Measurements from ENCODE around the gene METTL14.

METTL14 gene

GRCh38 chr4:118703118-118703517 lies 17.9 kb downstream of the METTL14 start:
- no peaks in the 10 kb centered on the region for H3K27me3 ChIP-seq (ENCODE audit: insufficient read depth, low read length, poor library complexity)
- no peak overlapping the region for H3K9ac ChIP-seq (ENCODE audit: low read depth, low read length)
- no peak overlapping the region for H3K27ac ChIP-seq (ENCODE audit: low read length)
- no peaks in the 10 kb centered on the region for H3K4me1 ChIP-seq (ENCODE audit: insufficient read depth, low read length)
- H4K20me1 ChIP-seq (ENCODE audit: insufficient read depth, low read length): no peaks in the 10 kb centered on the region
- DNase-seq: no peak
- H2AFZ ChIP-seq (ENCODE audit: low read depth, low read length): no peak overlapping the region
- no peak overlapping the region for H3K4me2 ChIP-seq (ENCODE audit: insufficient read depth, low read length)
- no peaks in the 10 kb centered on the region for H3K79me2 ChIP-seq (ENCODE audit: insufficient read depth, low read length)
- no peak overlapping the region for H3K4me3 ChIP-seq (ENCODE audit: low read depth in 1 of 2, low read length in 2 of 2)
- no peak for ATAC-seq (ENCODE audit: insufficient read depth, low read depth)
- TF ChIP-seq EZH2 (IDR thresholded peaks at IDR 0.05; ENCODE audit: borderline replicate concordance, low read depth, low read length, severe bottlenecking) (no peak), CTCF (IDR thresholded peaks at IDR 0.05; ENCODE audit: borderline replicate concordance, extremely low read depth, low read length, poor library complexity, severe bottlenecking) (no peak)
- peaks cover 75% of the 10 kb centered on the region for H3K36me3 ChIP-seq (ENCODE audit: insufficient read depth, low read length)
- no peaks in the 10 kb centered on the region for H3K9me3 ChIP-seq (ENCODE audit: insufficient read depth, low read length, severe bottlenecking)

GRCh38 chr4:118711052-118711451 lies 25.9 kb downstream of the METTL14 start:
- TF ChIP-seq EZH2 (IDR thresholded peaks at IDR 0.05; ENCODE audit: borderline replicate concordance, low read depth, low read length, severe bottlenecking): no peak
- no peak for TF ChIP-seq CTCF (IDR thresholded peaks at IDR 0.05; ENCODE audit: borderline replicate concordance, extremely low read depth, low read length, poor library complexity, severe bottlenecking)
- no peaks in the 10 kb centered on the region for H3K9me3 ChIP-seq (ENCODE audit: insufficient read depth, low read length, severe bottlenecking)
- ATAC-seq (ENCODE audit: insufficient read depth, low read depth): no peak
- no peak overlapping the region for H3K9ac ChIP-seq (ENCODE audit: low read depth, low read length)
- peaks cover 56% of the 10 kb centered on the region for H3K36me3 ChIP-seq (ENCODE audit: insufficient read depth, low read length)
- no peak overlapping the region for H2AFZ ChIP-seq (ENCODE audit: low read depth, low read length)
- H3K4me3 ChIP-seq (ENCODE audit: low read depth in 1 of 2, low read length in 2 of 2): no peak overlapping the region
- H3K4me1 ChIP-seq (ENCODE audit: insufficient read depth, low read length): no peaks in the 10 kb centered on the region
- no peaks in the 10 kb centered on the region for H3K79me2 ChIP-seq (ENCODE audit: insufficient read depth, low read length)
- no peaks in the 10 kb centered on the region for H3K27me3 ChIP-seq (ENCODE audit: insufficient read depth, low read length, poor library complexity)
- H3K27ac ChIP-seq (ENCODE audit: low read length): no peak overlapping the region
- no peak overlapping the region for H3K4me2 ChIP-seq (ENCODE audit: insufficient read depth, low read length)
- no peak for DNase-seq
- no peaks in the 10 kb centered on the region for H4K20me1 ChIP-seq (ENCODE audit: insufficient read depth, low read length)

- H3K36me3 ChIP-seq (ENCODE audit: insufficient read depth, low read length): peaks cover 45% of the 10 kb centered on the region
Measured at GRCh38 chr4:118712872-118713271, 27.7 kb downstream of the METTL14 start.

More at GRCh38 chr4:118712872-118713271, 27.7 kb downstream of the METTL14 start:
- no peak overlapping the region for H2AFZ ChIP-seq (ENCODE audit: low read depth, low read length)
- no peaks in the 10 kb centered on the region for H3K9me3 ChIP-seq (ENCODE audit: insufficient read depth, low read length, severe bottlenecking)
- no peak for DNase-seq
- H3K4me2 ChIP-seq (ENCODE audit: insufficient read depth, low read length): no peak overlapping the region
- TF ChIP-seq CTCF (IDR thresholded peaks at IDR 0.05; ENCODE audit: borderline replicate concordance, extremely low read depth, low read length, poor library complexity, severe bottlenecking) (no peak), EZH2 (IDR thresholded peaks at IDR 0.05; ENCODE audit: borderline replicate concordance, low read depth, low read length, severe bottlenecking) (no peak)
- no peak overlapping the region for H3K9ac ChIP-seq (ENCODE audit: low read depth, low read length)
- no peaks in the 10 kb centered on the region for H3K79me2 ChIP-seq (ENCODE audit: insufficient read depth, low read length)
- H3K4me3 ChIP-seq (ENCODE audit: low read depth in 1 of 2, low read length in 2 of 2): no peak overlapping the region
- no peak overlapping the region for H3K27ac ChIP-seq (ENCODE audit: low read length)
- 0 out of 3 replicates have a peak, but pooled peaks have one; percentile 17 for ATAC-seq (ENCODE audit: insufficient read depth, low read depth)
- H4K20me1 ChIP-seq (ENCODE audit: insufficient read depth, low read length): no peaks in the 10 kb centered on the region
- no peaks in the 10 kb centered on the region for H3K4me1 ChIP-seq (ENCODE audit: insufficient read depth, low read length)
- no peaks in the 10 kb centered on the region for H3K27me3 ChIP-seq (ENCODE audit: insufficient read depth, low read length, poor library complexity)

Data from DND-41 (cell line).